Common myeloid progenitor, CD34-positive (primary cell): ENCODE data around the gene ZNF853.
"Not testable (repeated sequence)": the region's sequence is repeated elsewhere in the genome, so short reads cannot be mapped to it uniquely, and the experiment has no call there.

Source experiments
- CTCF ChIA-PET: fragments of 350-600 bp; sonication (Branson Sonifier 250); formaldehyde crosslinking; loops from one replicate; lab custom pipeline; 2021; ENCODE audit warnings: antibody characterized with exemption; lab: Charles Lee
- POLR2A ChIA-PET: fragments of 350-600 bp; sonication (Branson Sonifier 250); formaldehyde crosslinking; loops from one replicate; lab custom pipeline; 2021; ENCODE audit warnings: antibody characterized with exemption; lab: Charles Lee
- DNase-seq, 3 donors: peaks; one replicate each; pipeline versions ENCODE4 v3.0.0 to v3.0.0-alpha.2; 2013
- H3K27ac ChIP-seq, 2 experiments: 1 replicate in 1 of 2; 2 replicates in 1 of 2; pipeline ENCODE4 v1.7.0; 2013; ENCODE audit warnings: inconsistent platforms in 2 of 2, low read length in 2 of 2, mild to moderate bottlenecking in 2 of 2, low read depth in 1 of 2, moderate library complexity in 1 of 2; ENCODE audit not compliant: severe bottlenecking in 2 of 2, insufficient read depth in 1 of 2, poor library complexity in 1 of 2
- H3K27me3 ChIP-seq, 5 experiments: replicated peaks in 2 of 5; 1 replicate in 3 of 5; 2 replicates in 2 of 5; pipeline versions ENCODE4 v1.6.1 to v1.7.0; 2013; ENCODE audit warnings: low read length in 4 of 5, mild to moderate bottlenecking in 2 of 5, moderate library complexity in 2 of 5, inconsistent platforms in 1 of 5; ENCODE audit not compliant: insufficient read depth in 5 of 5, control insufficient read depth in 4 of 5
- H3K36me3 ChIP-seq, 4 experiments: 1 replicate in 2 of 4; 2 replicates in 2 of 4; pipeline versions ENCODE4 v1.6.1 to v1.7.0; 2013; ENCODE audit warnings: low read length in 3 of 4, control low read depth in 1 of 4, mild to moderate bottlenecking in 1 of 4; ENCODE audit not compliant: control insufficient read depth in 4 of 4, insufficient read depth in 4 of 4
- H3K4me1 ChIP-seq, 4 experiments: 1 replicate in 3 of 4; 2 replicates in 1 of 4; pipeline versions ENCODE4 v1.6.1 to v1.7.1; 2013; ENCODE audit warnings: low read length in 3 of 4, mild to moderate bottlenecking in 3 of 4, control low read depth in 1 of 4, inconsistent platforms in 1 of 4, moderate library complexity in 1 of 4; ENCODE audit not compliant: control insufficient read depth in 4 of 4, insufficient read depth in 4 of 4; ENCODE audit errors: control extremely low read depth in 1 of 4
- H3K4me3 ChIP-seq, 7 experiments: 1 replicate in 4 of 7; 2 replicates in 3 of 7; pipeline versions ENCODE4 v1.5.1 to v1.7.0; 2013; ENCODE audit warnings: mild to moderate bottlenecking in 7 of 7, low read length in 6 of 7, moderate library complexity in 6 of 7, inconsistent platforms in 2 of 7, low read depth in 2 of 7, control low read depth in 1 of 7; ENCODE audit not compliant: insufficient read depth in 4 of 7, control insufficient read depth in 1 of 7; ENCODE audit errors: extremely low read depth in 1 of 7
- H3K9me3 ChIP-seq, 5 experiments: 1 replicate in 4 of 5; 2 replicates in 1 of 5; pipeline versions ENCODE4 v1.6.1 to v1.7.1; 2013; ENCODE audit warnings: low read length in 4 of 5, mild to moderate bottlenecking in 2 of 5, inconsistent platforms in 1 of 5, low read depth in 1 of 5, moderate library complexity in 1 of 5; ENCODE audit not compliant: control insufficient read depth in 4 of 5, insufficient read depth in 2 of 5; ENCODE audit errors: control extremely low read depth in 1 of 5
- WGBS: methylation state at CpG from one replicate; pipeline ENCODE4 v1.1.5; 2013; ENCODE audit not compliant: insufficient coverage; 5-methylcytosine and 5-hydroxymethylcytosine counted together

Gene ZNF853

DNA sequence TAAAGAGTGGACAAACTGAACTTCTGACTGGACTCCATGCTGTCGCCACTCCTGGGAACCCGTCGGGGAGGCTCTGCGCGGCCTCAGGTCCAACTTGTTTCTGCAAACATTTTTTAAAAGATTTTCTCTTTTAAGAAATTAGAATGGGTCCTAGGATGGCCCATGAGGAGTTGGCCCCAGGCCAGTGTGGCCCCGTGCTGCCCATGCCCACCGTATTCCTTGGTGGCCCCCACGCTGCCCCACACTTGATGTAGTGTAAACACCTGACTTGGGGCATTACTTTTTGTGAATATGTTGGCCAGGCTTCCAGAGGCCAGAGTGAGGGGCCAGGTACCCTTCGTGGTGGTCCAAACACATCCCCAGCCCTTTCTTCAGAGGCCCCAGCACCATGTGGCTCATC lies 41.0 kb downstream of the ZNF853 start:
- POLR2A ChIA-PET = no interaction called here
- WGBS = 100% methylated on average over 2 of the region's 9 CpGs
- no peak overlapping the region for H3K27ac ChIP-seq
- H3K36me3 ChIP-seq = peaks cover 16 to 43% (median 31%) of the 10 kb centered on the region in 4 experiments
- peaks cover 0 to 37% (median 20%) of the 10 kb centered on the region in 5 experiments for H3K9me3 ChIP-seq
- H3K27me3 ChIP-seq = no peaks in the 10 kb centered on the region
- peaks cover 0 to 5% (median 1%) of the 10 kb centered on the region in 4 experiments for H3K4me1 ChIP-seq
- CTCF ChIA-PET = no interaction called here
- no peak for DNase-seq
- H3K4me3 ChIP-seq = no peak overlapping the region

DNA sequence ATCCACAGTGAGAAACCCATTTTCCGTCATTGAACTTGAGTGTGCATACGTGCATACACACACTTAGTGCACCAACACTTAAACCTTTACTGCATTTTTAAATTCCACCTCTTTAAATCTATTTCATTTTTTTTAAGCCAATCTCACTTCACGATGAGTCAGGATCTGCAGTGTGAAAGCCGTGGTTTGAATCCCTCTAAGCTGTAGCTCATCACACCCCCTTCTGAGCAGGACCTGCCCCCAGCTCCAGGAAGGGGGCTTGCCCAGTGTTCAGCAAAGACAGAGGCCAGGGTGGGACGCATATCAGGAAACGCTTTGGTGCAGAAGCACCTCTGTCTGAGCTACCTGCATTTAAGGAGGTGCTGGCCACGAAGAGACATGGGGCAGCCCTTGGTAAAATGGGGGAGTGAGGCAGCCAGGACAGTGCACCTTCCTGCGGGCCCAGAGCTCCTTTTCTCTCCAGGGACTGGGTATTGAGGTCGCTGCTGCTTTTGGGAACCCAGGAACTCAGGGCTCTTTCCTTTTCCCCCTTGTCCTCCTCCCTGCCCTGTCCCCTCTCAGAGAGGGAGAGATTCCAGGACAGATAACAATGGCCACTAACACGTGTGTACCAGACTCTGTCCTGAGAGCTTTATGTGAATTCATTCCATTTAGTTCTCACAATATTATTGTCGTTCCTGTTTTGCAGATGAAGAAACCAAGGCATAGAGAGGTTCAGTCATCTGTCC lies 43.4 kb downstream of the ZNF853 start:
- POLR2A ChIA-PET = no interaction called here
- Histone ChIP-seq H3K4me1 (peaks cover 0 to 5% (median 1%) of the 10 kb centered on the region in 4 experiments), H3K27me3 (no peaks in the 10 kb centered on the region), H3K27ac (no peak overlapping the region), H3K4me3 (no peak overlapping the region), H3K9me3 (peaks cover 0 to 16% (median 4%) of the 10 kb centered on the region in 5 experiments), H3K36me3 (peaks cover 4 to 24% (median 14%) of the 10 kb centered on the region in 4 experiments)
- 36% methylated on average over 9 of the region's 11 CpGs for WGBS
- CTCF ChIA-PET = interaction anchor here (0.8 kb wide), 1 partner anchor 9 kb away, joined by 3 read pairs; no protein-coding TSS in a partner anchor
- DNase-seq = peak in 2 of 3 donors; percentile 37 to 54

- no CpG with 5 or more reads among the region's 34 CpGs for WGBS
- CTCF ChIA-PET = not testable (repeated sequence)
These were observed 55.4 kb downstream of the ZNF853 start for GRCh38 chr7:6670851-6671250.

More at GRCh38 chr7:6670851-6671250, 55.4 kb downstream of the ZNF853 start:
- H3K27me3 ChIP-seq, H3K4me3 ChIP-seq, H3K4me1 ChIP-seq, H3K27ac ChIP-seq, DNase-seq, POLR2A ChIA-PET: not testable (repeated sequence)
- H3K36me3 ChIP-seq = peaks cover 0 to 23% (median 4%) of the 10 kb centered on the region in 4 experiments
- peaks cover 19 to 58% (median 37%) of the 10 kb centered on the region in 5 experiments for H3K9me3 ChIP-seq
